Measurements from ENCODE around the gene NTN1.

- TF ChIP-seq CTCF (IDR thresholded peaks at IDR 0.05 in 2 of 3, conservative IDR thresholded peaks at IDR 0.05 in 1 of 3; ENCODE audit: borderline replicate concordance in 1 of 3, insufficient read depth in 1 of 3, low read depth in 2 of 3, low read length in 2 of 3) (no peak), JUND (IDR thresholded peaks at IDR 0.05) (no peak), EZH2phosphoT487 (IDR thresholded peaks at IDR 0.05; ENCODE audit: borderline replicate concordance) (no peak), POLR2A (IDR thresholded peaks at IDR 0.05; ENCODE audit: borderline replicate concordance, extremely low read depth, insufficient read depth, insufficient read length) (no peak), FOSL1 (IDR thresholded peaks at IDR 0.05; ENCODE audit: low read depth) (no peak), POLR2AphosphoS5 (IDR thresholded peaks at IDR 0.05; ENCODE audit: low read depth, low read length) (no peak), SP1 (IDR thresholded peaks at IDR 0.05; ENCODE audit: low read depth) (no peak)
- TF ChIP-seq, protein P1, sequence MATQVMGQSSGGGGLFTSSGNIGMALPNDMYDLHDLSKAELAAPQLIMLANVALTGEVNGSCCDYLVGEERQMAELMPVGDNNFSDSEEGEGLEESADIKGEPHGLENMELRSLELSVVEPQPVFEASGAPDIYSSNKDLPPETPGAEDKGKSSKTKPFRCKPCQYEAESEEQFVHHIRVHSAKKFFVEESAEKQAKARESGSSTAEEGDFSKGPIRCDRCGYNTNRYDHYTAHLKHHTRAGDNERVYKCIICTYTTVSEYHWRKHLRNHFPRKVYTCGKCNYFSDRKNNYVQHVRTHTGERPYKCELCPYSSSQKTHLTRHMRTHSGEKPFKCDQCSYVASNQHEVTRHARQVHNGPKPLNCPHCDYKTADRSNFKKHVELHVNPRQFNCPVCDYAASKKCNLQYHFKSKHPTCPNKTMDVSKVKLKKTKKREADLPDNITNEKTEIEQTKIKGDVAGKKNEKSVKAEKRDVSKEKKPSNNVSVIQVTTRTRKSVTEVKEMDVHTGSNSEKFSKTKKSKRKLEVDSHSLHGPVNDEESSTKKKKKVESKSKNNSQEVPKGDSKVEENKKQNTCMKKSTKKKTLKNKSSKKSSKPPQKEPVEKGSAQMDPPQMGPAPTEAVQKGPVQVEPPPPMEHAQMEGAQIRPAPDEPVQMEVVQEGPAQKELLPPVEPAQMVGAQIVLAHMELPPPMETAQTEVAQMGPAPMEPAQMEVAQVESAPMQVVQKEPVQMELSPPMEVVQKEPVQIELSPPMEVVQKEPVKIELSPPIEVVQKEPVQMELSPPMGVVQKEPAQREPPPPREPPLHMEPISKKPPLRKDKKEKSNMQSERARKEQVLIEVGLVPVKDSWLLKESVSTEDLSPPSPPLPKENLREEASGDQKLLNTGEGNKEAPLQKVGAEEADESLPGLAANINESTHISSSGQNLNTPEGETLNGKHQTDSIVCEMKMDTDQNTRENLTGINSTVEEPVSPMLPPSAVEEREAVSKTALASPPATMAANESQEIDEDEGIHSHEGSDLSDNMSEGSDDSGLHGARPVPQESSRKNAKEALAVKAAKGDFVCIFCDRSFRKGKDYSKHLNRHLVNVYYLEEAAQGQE (IDR thresholded peaks at IDR 0.05; ENCODE audit: low read depth): no peak
Observed at GRCh38 chr17:9018726-9019125, 2.6 kb upstream of the NTN1 start.

Measured in HCT116 (cell line).